ENCODE measurements around the gene SHMT1. TPM values are rescaled to one million over a fixed set of nuclear protein-coding genes. Genes with fewer than 3 reads are reported as not detected.

The SHMT1 gene
- total and polyA plus RNA-seq, 2 donors (not counting 1 experiment from before 2014, with no cell fraction given) = 11.9 to 12.6 TPM

DNA sequence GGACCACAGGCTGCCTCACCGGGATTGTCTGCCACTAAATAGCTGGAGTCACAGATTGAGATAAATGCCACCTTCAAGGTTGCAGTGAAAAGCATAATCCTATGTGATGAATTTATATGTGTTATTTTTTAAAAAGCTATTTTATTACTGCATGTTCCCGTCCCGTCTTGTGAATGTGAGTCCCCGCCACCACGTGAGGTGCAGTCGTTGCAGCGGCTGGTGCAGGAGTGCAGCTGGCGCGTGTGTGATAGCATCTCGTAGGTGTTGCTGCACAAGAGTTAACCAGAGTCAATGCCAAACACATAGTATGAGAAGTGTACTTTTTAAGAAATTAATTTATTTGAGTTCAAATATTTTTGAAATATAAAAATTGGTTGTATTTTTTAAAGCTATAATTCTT is 35.8 kb downstream of the SHMT1 start:
- H3K79me2 ChIP-seq (ENCODE audit: control insufficient read depth, insufficient read depth, low read length) = no peaks in the 10 kb centered on the region
- no peaks in the 10 kb centered on the region for H3K27me3 ChIP-seq (ENCODE audit: control insufficient read depth, insufficient read depth, low read length)
- H3K4me2 ChIP-seq (ENCODE audit: extremely low read depth, insufficient read depth, low read length) = no peak overlapping the region
- no peak overlapping the region for H3K27ac ChIP-seq (ENCODE audit: insufficient read depth, low read length)
- no peaks in the 10 kb centered on the region for H4K20me1 ChIP-seq (ENCODE audit: control insufficient read depth, extremely low read depth, insufficient read depth, low read length)
- no peak for TF ChIP-seq EZH2 (IDR thresholded peaks at IDR 0.05; ENCODE audit: low read length, missing control alignments)
- TF ChIP-seq, protein P1, sequence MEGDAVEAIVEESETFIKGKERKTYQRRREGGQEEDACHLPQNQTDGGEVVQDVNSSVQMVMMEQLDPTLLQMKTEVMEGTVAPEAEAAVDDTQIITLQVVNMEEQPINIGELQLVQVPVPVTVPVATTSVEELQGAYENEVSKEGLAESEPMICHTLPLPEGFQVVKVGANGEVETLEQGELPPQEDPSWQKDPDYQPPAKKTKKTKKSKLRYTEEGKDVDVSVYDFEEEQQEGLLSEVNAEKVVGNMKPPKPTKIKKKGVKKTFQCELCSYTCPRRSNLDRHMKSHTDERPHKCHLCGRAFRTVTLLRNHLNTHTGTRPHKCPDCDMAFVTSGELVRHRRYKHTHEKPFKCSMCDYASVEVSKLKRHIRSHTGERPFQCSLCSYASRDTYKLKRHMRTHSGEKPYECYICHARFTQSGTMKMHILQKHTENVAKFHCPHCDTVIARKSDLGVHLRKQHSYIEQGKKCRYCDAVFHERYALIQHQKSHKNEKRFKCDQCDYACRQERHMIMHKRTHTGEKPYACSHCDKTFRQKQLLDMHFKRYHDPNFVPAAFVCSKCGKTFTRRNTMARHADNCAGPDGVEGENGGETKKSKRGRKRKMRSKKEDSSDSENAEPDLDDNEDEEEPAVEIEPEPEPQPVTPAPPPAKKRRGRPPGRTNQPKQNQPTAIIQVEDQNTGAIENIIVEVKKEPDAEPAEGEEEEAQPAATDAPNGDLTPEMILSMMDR (conservative IDR thresholded peaks at IDR 0.05 in 1 of 2, IDR thresholded peaks at IDR 0.05 in 1 of 2; ENCODE audit: low read depth in 1 of 2, low read length in 2 of 2) = no peak
- H3K4me1 ChIP-seq (ENCODE audit: control insufficient read depth, extremely low read depth, insufficient read depth, low read length) = no peaks in the 10 kb centered on the region
- H3K9ac ChIP-seq (ENCODE audit: insufficient read depth, low read length) = no peak overlapping the region
- no peaks in the 10 kb centered on the region for H3K9me3 ChIP-seq (ENCODE audit: control insufficient read depth, insufficient read depth, low read depth, low read length)
- DNase-seq (ENCODE audit: low read depth in 2 of 2) = no peak
- no peak overlapping the region for H3K4me3 ChIP-seq (replicated peaks in 1 of 4; ENCODE audit: control extremely low read depth in 1 of 4, insufficient read depth in 1 of 4, low read depth in 3 of 4, low read length in 4 of 4)
- H2AFZ ChIP-seq (ENCODE audit: low read length) = no peak overlapping the region
- H3K36me3 ChIP-seq (ENCODE audit: control insufficient read depth, insufficient read depth, low read length) = peaks cover 16% of the 10 kb centered on the region

DNA sequence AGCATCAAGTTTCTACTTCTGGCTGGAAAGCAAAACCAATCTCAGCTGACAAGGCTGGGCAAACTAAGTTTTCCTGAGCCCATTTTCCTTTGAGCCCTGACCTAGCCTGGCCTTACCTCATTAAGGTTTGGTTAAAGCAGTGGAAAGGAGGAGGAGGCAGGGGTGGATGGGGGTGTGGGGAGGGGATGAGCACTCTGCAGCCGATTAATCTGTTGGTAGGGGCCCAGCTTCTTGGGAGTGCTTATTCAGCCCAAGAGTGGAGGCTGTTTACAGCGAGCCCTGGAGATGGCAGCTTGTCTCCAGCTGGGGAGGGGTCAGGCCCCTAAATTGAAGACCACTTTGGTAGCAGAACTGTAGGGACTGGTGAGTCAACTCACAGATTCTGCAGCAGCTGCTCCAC is 36.3 kb downstream of the SHMT1 start:
- no peaks in the 10 kb centered on the region for H3K79me2 ChIP-seq (ENCODE audit: control insufficient read depth, insufficient read depth, low read length)
- DNase-seq (ENCODE audit: low read depth in 2 of 2) = no peak
- peaks cover 16% of the 10 kb centered on the region for H3K36me3 ChIP-seq (ENCODE audit: control insufficient read depth, insufficient read depth, low read length)
- H3K27me3 ChIP-seq (ENCODE audit: control insufficient read depth, insufficient read depth, low read length) = no peaks in the 10 kb centered on the region
- no peaks in the 10 kb centered on the region for H3K4me1 ChIP-seq (ENCODE audit: control insufficient read depth, extremely low read depth, insufficient read depth, low read length)
- no peak overlapping the region for H2AFZ ChIP-seq (ENCODE audit: low read length)
- no peaks in the 10 kb centered on the region for H3K9me3 ChIP-seq (ENCODE audit: control insufficient read depth, insufficient read depth, low read depth, low read length)
- no peak overlapping the region for H3K4me2 ChIP-seq (ENCODE audit: extremely low read depth, insufficient read depth, low read length)
- H3K4me3 ChIP-seq (replicated peaks in 1 of 4; ENCODE audit: control extremely low read depth in 1 of 4, insufficient read depth in 1 of 4, low read depth in 3 of 4, low read length in 4 of 4) = no peak overlapping the region
- no peaks in the 10 kb centered on the region for H4K20me1 ChIP-seq (ENCODE audit: control insufficient read depth, extremely low read depth, insufficient read depth, low read length)
- TF ChIP-seq, protein P1 (conservative IDR thresholded peaks at IDR 0.05 in 1 of 2, IDR thresholded peaks at IDR 0.05 in 1 of 2; ENCODE audit: low read depth in 1 of 2, low read length in 2 of 2) = no peak
- no peak for TF ChIP-seq EZH2 (IDR thresholded peaks at IDR 0.05; ENCODE audit: low read length, missing control alignments)
- no peak overlapping the region for H3K9ac ChIP-seq (ENCODE audit: insufficient read depth, low read length)
- no peak overlapping the region for H3K27ac ChIP-seq (ENCODE audit: insufficient read depth, low read length)

- Histone ChIP-seq H3K9me3 (ENCODE audit: control insufficient read depth, insufficient read depth, low read depth, low read length) (no peaks in the 10 kb centered on the region), H3K4me3 (replicated peaks in 1 of 4; ENCODE audit: control extremely low read depth in 1 of 4, insufficient read depth in 1 of 4, low read depth in 3 of 4, low read length in 4 of 4) (no peak overlapping the region), H3K36me3 (ENCODE audit: control insufficient read depth, insufficient read depth, low read length) (peaks cover 16% of the 10 kb centered on the region), H2AFZ (ENCODE audit: low read length) (no peak overlapping the region), H3K27me3 (ENCODE audit: control insufficient read depth, insufficient read depth, low read length) (no peaks in the 10 kb centered on the region), H3K79me2 (ENCODE audit: control insufficient read depth, insufficient read depth, low read length) (no peaks in the 10 kb centered on the region), H3K27ac (ENCODE audit: insufficient read depth, low read length) (no peak overlapping the region), H3K4me2 (ENCODE audit: extremely low read depth, insufficient read depth, low read length) (no peak overlapping the region), H4K20me1 (ENCODE audit: control insufficient read depth, extremely low read depth, insufficient read depth, low read length) (no peaks in the 10 kb centered on the region), H3K4me1 (ENCODE audit: control insufficient read depth, extremely low read depth, insufficient read depth, low read length) (no peaks in the 10 kb centered on the region), H3K9ac (ENCODE audit: insufficient read depth, low read length) (no peak overlapping the region)
- TF ChIP-seq, protein P1 (conservative IDR thresholded peaks at IDR 0.05 in 1 of 2, IDR thresholded peaks at IDR 0.05 in 1 of 2; ENCODE audit: low read depth in 1 of 2, low read length in 2 of 2) = no peak
- no peak for TF ChIP-seq EZH2 (IDR thresholded peaks at IDR 0.05; ENCODE audit: low read length, missing control alignments)
- DNase-seq (ENCODE audit: low read depth in 2 of 2) = no peak
Observed at GRCh38 chr17:18326572-18326971, 36.8 kb downstream of the SHMT1 start.
